ENCODE data around the gene VANGL1. TPM values are rescaled to one million over a fixed set of nuclear protein-coding genes. Genes with fewer than 3 reads are reported as not detected.

The VANGL1 gene
- total RNA-seq, 1 donor from 2014 or later, result 8.5 TPM

DNA sequence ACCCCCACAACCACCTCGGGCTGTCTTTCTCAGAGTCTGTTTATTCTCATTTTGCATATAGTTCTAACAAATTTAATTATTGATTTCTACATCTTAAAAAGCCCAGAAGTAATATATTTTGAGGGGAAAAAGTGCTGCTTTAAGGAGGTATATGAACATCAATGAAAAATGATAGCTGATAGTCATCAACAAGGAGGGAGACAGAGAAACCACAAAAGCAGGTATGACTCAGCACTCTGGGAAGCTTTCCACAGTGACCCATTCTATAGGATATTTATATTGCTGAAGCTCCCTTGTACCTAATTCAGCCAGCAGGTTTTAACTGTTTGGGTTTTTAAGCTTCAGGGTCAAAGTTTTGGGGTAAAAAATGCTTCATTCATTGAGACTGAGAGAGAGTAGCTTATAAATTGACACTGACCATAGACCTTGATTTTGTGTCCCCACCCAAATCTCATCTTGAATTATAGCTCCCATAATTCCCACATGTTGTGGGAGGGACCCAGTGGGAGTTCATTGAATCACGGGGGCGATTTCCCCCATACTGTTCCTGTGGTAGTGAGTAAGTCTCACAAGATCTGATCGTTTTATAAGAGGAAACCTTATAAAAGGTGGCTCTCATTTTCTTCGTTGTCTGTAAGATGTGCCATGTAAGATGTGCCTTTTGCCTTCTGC is 27.4 kb downstream of the VANGL1 start:
- TF ChIP-seq EZH2 (IDR thresholded peaks at IDR 0.05) (no peak), EZH2phosphoT487 (IDR thresholded peaks at IDR 0.05) (no peak)
- TF ChIP-seq, protein P1, sequence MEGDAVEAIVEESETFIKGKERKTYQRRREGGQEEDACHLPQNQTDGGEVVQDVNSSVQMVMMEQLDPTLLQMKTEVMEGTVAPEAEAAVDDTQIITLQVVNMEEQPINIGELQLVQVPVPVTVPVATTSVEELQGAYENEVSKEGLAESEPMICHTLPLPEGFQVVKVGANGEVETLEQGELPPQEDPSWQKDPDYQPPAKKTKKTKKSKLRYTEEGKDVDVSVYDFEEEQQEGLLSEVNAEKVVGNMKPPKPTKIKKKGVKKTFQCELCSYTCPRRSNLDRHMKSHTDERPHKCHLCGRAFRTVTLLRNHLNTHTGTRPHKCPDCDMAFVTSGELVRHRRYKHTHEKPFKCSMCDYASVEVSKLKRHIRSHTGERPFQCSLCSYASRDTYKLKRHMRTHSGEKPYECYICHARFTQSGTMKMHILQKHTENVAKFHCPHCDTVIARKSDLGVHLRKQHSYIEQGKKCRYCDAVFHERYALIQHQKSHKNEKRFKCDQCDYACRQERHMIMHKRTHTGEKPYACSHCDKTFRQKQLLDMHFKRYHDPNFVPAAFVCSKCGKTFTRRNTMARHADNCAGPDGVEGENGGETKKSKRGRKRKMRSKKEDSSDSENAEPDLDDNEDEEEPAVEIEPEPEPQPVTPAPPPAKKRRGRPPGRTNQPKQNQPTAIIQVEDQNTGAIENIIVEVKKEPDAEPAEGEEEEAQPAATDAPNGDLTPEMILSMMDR (IDR thresholded peaks at IDR 0.05), result no peak
- no peaks in the 10 kb centered on the region for H4K20me1 ChIP-seq (ENCODE audit: low read depth)
- no peaks in the 10 kb centered on the region for H3K36me3 ChIP-seq
- no peak overlapping the region for H3K27ac Mint-ChIP-seq
- no peak for DNase-seq (ENCODE audit: low spot score)
- no peak overlapping the region for H2AFZ ChIP-seq (replicated peaks)
- no peaks in the 10 kb centered on the region for H3K79me2 ChIP-seq (ENCODE audit: low read depth)
- H3K4me3 ChIP-seq, result no peak overlapping the region
- H3K4me3 Mint-ChIP-seq, result no peak overlapping the region
- H3K27me3 Mint-ChIP-seq (ENCODE audit: insufficient read depth, low read depth), result peaks cover 2% of the 10 kb centered on the region
- no peak overlapping the region for H3K4me2 ChIP-seq
- peaks cover 6% of the 10 kb centered on the region for H3K4me1 ChIP-seq
- H3K27ac ChIP-seq, result no peak overlapping the region
- H3F3A ChIP-seq (ENCODE audit: low read depth), result no peaks in the 10 kb centered on the region
- H3K27me3 ChIP-seq, result no peaks in the 10 kb centered on the region
- peaks cover 8% of the 10 kb centered on the region for H3K36me3 Mint-ChIP-seq
- H3K9me3 ChIP-seq (ENCODE audit: low read depth), result no peaks in the 10 kb centered on the region
- peaks cover 6% of the 10 kb centered on the region for H3K4me1 Mint-ChIP-seq
- no peaks in the 10 kb centered on the region for H3K9me3 Mint-ChIP-seq
- no peak overlapping the region for H3K9ac ChIP-seq

DNA sequence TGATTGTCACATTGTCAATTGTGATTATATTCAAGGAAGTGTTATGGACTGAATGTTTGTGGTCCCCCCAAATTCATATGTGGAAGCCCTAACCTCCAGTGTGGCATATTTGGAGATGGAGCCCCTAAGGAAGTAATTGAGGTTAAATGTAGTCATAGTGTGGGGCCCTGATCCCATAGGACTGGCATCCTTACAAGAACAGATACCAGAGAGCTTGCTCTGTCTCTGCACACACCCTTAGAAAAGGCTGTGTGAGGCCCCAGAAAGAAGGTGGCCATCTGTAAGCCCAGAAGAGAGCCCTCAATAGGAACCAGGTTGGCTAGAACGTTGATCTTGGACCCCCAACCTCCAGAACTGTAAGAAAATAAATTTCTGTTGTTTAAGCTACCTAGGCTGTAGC is 28.1 kb downstream of the VANGL1 start:
- peaks cover 10% of the 10 kb centered on the region for H3K36me3 Mint-ChIP-seq
- no peak overlapping the region for H3K4me3 Mint-ChIP-seq
- Histone ChIP-seq H3K79me2 (ENCODE audit: low read depth) (no peaks in the 10 kb centered on the region), H3K9me3 (ENCODE audit: low read depth) (no peaks in the 10 kb centered on the region), H3K27ac (no peak overlapping the region), H3K27me3 (no peaks in the 10 kb centered on the region), H3K4me2 (no peak overlapping the region), H3K4me1 (peaks cover 7% of the 10 kb centered on the region), H3F3A (ENCODE audit: low read depth) (no peaks in the 10 kb centered on the region), H3K36me3 (no peaks in the 10 kb centered on the region), H2AFZ (replicated peaks) (no peak overlapping the region), H4K20me1 (ENCODE audit: low read depth) (no peaks in the 10 kb centered on the region), H3K9ac (no peak overlapping the region), H3K4me3 (no peak overlapping the region)
- TF ChIP-seq, protein P1 (IDR thresholded peaks at IDR 0.05), result no peak
- TF ChIP-seq EZH2 (IDR thresholded peaks at IDR 0.05), result no peak
- TF ChIP-seq EZH2phosphoT487 (IDR thresholded peaks at IDR 0.05), result no peak
- no peak overlapping the region for H3K27ac Mint-ChIP-seq
- peaks cover 2% of the 10 kb centered on the region for H3K27me3 Mint-ChIP-seq (ENCODE audit: insufficient read depth, low read depth)
- H3K4me1 Mint-ChIP-seq, result peaks cover 12% of the 10 kb centered on the region
- peaks cover 3% of the 10 kb centered on the region for H3K9me3 Mint-ChIP-seq
- DNase-seq (ENCODE audit: low spot score), result no peak

DNA sequence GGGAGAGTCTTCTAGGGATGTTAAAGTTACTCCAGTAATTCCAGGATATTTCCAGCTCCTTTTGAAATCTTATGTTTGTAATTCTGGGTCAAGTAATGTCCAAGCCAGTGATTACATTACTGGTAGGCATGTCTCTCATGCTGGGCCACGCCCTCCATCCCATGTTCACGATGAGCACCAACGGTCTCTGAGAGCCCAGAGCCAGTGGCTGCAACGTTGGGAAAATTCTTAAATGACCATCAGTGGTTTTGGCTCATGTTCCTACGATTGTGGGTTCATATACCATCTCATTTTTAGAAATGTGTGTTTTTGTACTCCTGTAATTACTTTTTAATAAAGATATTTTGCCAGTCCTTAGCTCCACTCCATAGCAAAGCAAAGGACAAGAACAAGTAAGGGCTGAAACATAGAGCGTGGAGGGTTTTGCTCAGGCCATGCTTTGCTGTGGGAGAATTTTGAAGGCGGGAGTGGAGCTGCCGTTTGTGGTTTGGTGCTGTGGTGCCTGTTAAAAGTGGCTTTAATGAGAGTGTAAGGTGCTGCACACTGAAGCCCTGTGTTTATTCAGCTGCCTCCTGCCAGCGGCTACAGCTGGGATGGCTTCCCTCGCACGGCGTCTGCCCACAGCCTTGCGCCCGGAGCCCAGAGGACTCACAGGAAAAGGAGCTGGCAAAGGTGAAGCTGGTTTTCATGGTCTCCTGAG is 28.9 kb downstream of the VANGL1 start:
- H3K27me3 Mint-ChIP-seq (ENCODE audit: insufficient read depth, low read depth), result peaks cover 2% of the 10 kb centered on the region
- H3K4me2 ChIP-seq, result no peak overlapping the region
- peaks cover 3% of the 10 kb centered on the region for H3K9me3 Mint-ChIP-seq

More for the DNA sequence above, 28.9 kb downstream of the VANGL1 start:
- Mint-ChIP-seq H3K36me3 (peaks cover 10% of the 10 kb centered on the region), H3K27ac (no peak overlapping the region), H3K4me1 (peaks cover 12% of the 10 kb centered on the region), H3K4me3 (no peak overlapping the region)
- Histone ChIP-seq H3K9ac (no peak overlapping the region), H2AFZ (replicated peaks) (no peak overlapping the region), H3K27me3 (no peaks in the 10 kb centered on the region), H3K4me1 (peaks cover 7% of the 10 kb centered on the region), H4K20me1 (ENCODE audit: low read depth) (no peaks in the 10 kb centered on the region), H3K36me3 (no peaks in the 10 kb centered on the region), H3K27ac (no peak overlapping the region), H3K79me2 (ENCODE audit: low read depth) (no peaks in the 10 kb centered on the region), H3F3A (ENCODE audit: low read depth) (no peaks in the 10 kb centered on the region), H3K4me3 (no peak overlapping the region), H3K9me3 (ENCODE audit: low read depth) (no peaks in the 10 kb centered on the region)
- DNase-seq (ENCODE audit: low spot score), result no peak
- TF ChIP-seq, protein P1 (IDR thresholded peaks at IDR 0.05), result no peak
- TF ChIP-seq EZH2 (IDR thresholded peaks at IDR 0.05), result no peak
- no peak for TF ChIP-seq EZH2phosphoT487 (IDR thresholded peaks at IDR 0.05)

All from neural progenitor cell (in vitro differentiated cells).